GM23338 (cell line): ENCODE measurements around the gene SLC22A14. TPM values are rescaled to one million over a fixed set of nuclear protein-coding genes. Genes with fewer than 3 reads are reported as not detected.

ENCODE experiments used
- ATAC-seq: fragments of 200-7000 bp; cut with Tn5 transposase; 3 replicates; pipeline ENCODE4 v1.9.1; 2020
- DNase-seq: peaks from one replicate; pipeline ENCODE4 v3.0.0-alpha.2; 2015; ENCODE audit warnings: low spot score
- H2AFZ ChIP-seq: fragments of 200-600 bp; sonication (generic); 2 replicates; pipeline ENCODE4 v1.8.0; 2016; ENCODE audit warnings: antibody characterized with exemption, mild to moderate bottlenecking, moderate library complexity
- H3F3A ChIP-seq: fragments of 200-600 bp; sonication (generic); replicated peaks from 2 replicates; pipeline ENCODE4 v1.8.0; 2017; ENCODE audit warnings: antibody characterized with exemption, mixed run types, low read depth
- H3K27ac ChIP-seq: fragments of 200-600 bp; sonication (generic); 2 replicates; pipeline ENCODE4 v1.6.1; 2016; ENCODE audit warnings: low read depth
- H3K27me3 ChIP-seq: fragments of 200-600 bp; sonication (generic); 2 replicates; pipeline ENCODE4 v1.8.0; 2016; ENCODE audit warnings: mild to moderate bottlenecking, mixed run types, moderate library complexity; ENCODE audit not compliant: insufficient read depth
- H3K36me3 ChIP-seq: fragments of 200-600 bp; sonication (generic); 2 replicates; pipeline ENCODE4 v1.8.0; 2016; ENCODE audit warnings: mild to moderate bottlenecking; ENCODE audit not compliant: insufficient read depth
- H3K4me1 ChIP-seq: fragments of 200-600 bp; sonication (generic); 2 replicates; pipeline ENCODE4 v1.8.0; 2016; ENCODE audit warnings: mild to moderate bottlenecking, moderate library complexity; ENCODE audit not compliant: insufficient read depth
- H3K4me2 ChIP-seq: fragments of 200-600 bp; sonication (generic); 2 replicates; pipeline ENCODE4 v1.7.1; 2017; ENCODE audit warnings: mixed run types
- H3K4me3 ChIP-seq: fragments of 200-600 bp; sonication (generic); 2 replicates; pipeline ENCODE4 v1.6.1; 2016; ENCODE audit warnings: mixed run types
- H3K79me2 ChIP-seq: fragments of 200-600 bp; sonication (generic); replicated peaks from 2 replicates; pipeline ENCODE4 v1.8.0; 2017; ENCODE audit warnings: mild to moderate bottlenecking; ENCODE audit not compliant: insufficient read depth
- H3K9me2 ChIP-seq: fragments of 200-600 bp; sonication (generic); 2 replicates; pipeline ENCODE4 v1.8.0; 2017; ENCODE audit not compliant: insufficient read depth
- H4K20me1 ChIP-seq: fragments of 200-600 bp; sonication (generic); replicated peaks from 2 replicates; pipeline ENCODE4 v1.8.0; 2017; ENCODE audit warnings: mild to moderate bottlenecking; ENCODE audit not compliant: insufficient read depth
- H3K27ac Mint-ChIP-seq: 2 replicates; pipeline ENCODE4 v1.8.0; 2020; ENCODE audit warnings: inconsistent platforms, mild to moderate bottlenecking, moderate library complexity, mixed read lengths
- H3K27me3 Mint-ChIP-seq: 3 replicates; pipeline ENCODE4 v1.8.0; 2022; ENCODE audit warnings: low read depth, mild to moderate bottlenecking, moderate library complexity, mixed read lengths, inconsistent platforms; ENCODE audit not compliant: insufficient read depth, poor library complexity
- H3K36me3 Mint-ChIP-seq: 3 replicates; pipeline ENCODE4 v1.8.0; 2021; ENCODE audit warnings: low read depth, mild to moderate bottlenecking, inconsistent platforms, moderate library complexity, mixed read lengths
- H3K4me1 Mint-ChIP-seq: 3 replicates; pipeline ENCODE4 v1.8.0; 2020; ENCODE audit warnings: mild to moderate bottlenecking, inconsistent platforms, mixed read lengths
- H3K4me3 Mint-ChIP-seq: 3 replicates; pipeline ENCODE4 v1.8.0; 2021; ENCODE audit warnings: moderate library complexity, mild to moderate bottlenecking, inconsistent platforms, mixed read lengths
- H3K9me3 Mint-ChIP-seq: 3 replicates; pipeline ENCODE4 v1.8.0; 2020; ENCODE audit warnings: moderate library complexity, mild to moderate bottlenecking, inconsistent platforms, mixed read lengths
- CREB1 ChIP-seq: fragments of 250-450 bp; sonication (Bioruptor Pico); IDR thresholded peaks from 2 replicates; pipeline ENCODE4 v1.5.0; 2020; ENCODE audit warnings: low read depth, mild to moderate bottlenecking, moderate library complexity
- EZH2 ChIP-seq: fragments of 200-600 bp; sonication (generic); IDR thresholded peaks from one replicate; pipeline ENCODE4 v1.8.0; 2017; ENCODE audit warnings: antibody characterized with exemption, mild to moderate bottlenecking, low read depth; ENCODE audit not compliant: unreplicated experiment
- NANOG ChIP-seq: IDR thresholded peaks from 2 replicates; pipeline ENCODE4 v1.6.1; 2016; ENCODE audit warnings: antibody characterized with exemption, borderline replicate concordance
- POLR2AphosphoS5 ChIP-seq: IDR thresholded peaks from 2 replicates; pipeline ENCODE4 v1.6.1; 2016; ENCODE audit warnings: antibody characterized with exemption, low read depth
- ZNF114 ChIP-seq: fragments of 250-450 bp; sonication (Bioruptor Pico); IDR thresholded peaks from 2 replicates; pipeline ENCODE4 v1.5.0; 2020; ENCODE audit warnings: mild to moderate bottlenecking, moderate library complexity
- ZNF331 ChIP-seq: fragments of 250-450 bp; sonication (Bioruptor Pico); IDR thresholded peaks from 2 replicates; pipeline ENCODE4 v1.5.0; 2020; ENCODE audit warnings: low read depth, mild to moderate bottlenecking, moderate library complexity
- polyA plus RNA-seq: library from polyadenylated mRNA; unstranded; fragments of >200 nt; fragmentation: Nextera tagmentation; extraction: Ambion mirVana; gene quantifications from 2 replicates; pipeline ENCODE4 v1.2.1, GENCODE V29; 2016
- total RNA-seq: library from RNA; depleted of rRNA; stranded (reverse); fragments of >200 nt; shearing (Covaris generic); gene quantifications from 2 replicates; pipeline ENCODE4 v1.2.3, GENCODE V29; 2014
- TF ChIP-seq, protein P1 (sequence below): IDR thresholded peaks from one replicate; pipeline ENCODE4 v1.6.1; 2018; ENCODE audit warnings: antibody characterized with exemption; ENCODE audit not compliant: unreplicated experiment
- TF ChIP-seq, protein P2 (sequence below), 2 experiments: fragments of 200-600 bp in 1 of 2; sonication (generic) in 1 of 2; conservative IDR thresholded peaks; 2 replicates each; pipeline versions ENCODE4 v1.5.1 to v1.6.1; 2016 to 2017; ENCODE audit warnings: antibody characterized with exemption in 2 of 2, low read depth in 2 of 2, mild to moderate bottlenecking in 2 of 2, moderate library complexity in 1 of 2
- TF ChIP-seq, protein P3 (sequence below): IDR thresholded peaks from 2 replicates; pipeline ENCODE4 v1.6.1; 2016; ENCODE audit warnings: antibody characterized with exemption

Gene SLC22A14
- total and polyA plus RNA-seq, 2 experiments from 2014 or later: not detected

DNA sequence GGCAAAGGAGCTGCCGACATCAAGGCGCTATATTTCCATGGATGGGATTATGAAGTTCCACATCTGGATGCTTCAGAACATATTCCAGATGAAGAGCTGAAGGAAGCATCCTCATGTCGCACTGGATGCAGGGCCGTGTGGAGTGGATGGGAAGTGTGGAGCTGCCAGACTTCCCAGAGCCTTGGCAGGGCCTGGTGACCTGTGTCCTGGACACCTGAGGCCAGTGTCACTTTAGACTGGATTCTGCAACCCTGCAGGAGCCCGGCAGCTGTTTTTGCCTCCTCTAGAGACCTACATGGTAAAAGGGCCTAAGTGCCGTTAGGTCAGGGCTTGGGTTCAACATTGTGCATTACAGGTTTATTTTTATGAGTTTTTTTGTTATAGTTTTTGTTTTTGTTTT is 53.2 kb downstream of the SLC22A14 start (continued):
- TF ChIP-seq, protein P1, sequence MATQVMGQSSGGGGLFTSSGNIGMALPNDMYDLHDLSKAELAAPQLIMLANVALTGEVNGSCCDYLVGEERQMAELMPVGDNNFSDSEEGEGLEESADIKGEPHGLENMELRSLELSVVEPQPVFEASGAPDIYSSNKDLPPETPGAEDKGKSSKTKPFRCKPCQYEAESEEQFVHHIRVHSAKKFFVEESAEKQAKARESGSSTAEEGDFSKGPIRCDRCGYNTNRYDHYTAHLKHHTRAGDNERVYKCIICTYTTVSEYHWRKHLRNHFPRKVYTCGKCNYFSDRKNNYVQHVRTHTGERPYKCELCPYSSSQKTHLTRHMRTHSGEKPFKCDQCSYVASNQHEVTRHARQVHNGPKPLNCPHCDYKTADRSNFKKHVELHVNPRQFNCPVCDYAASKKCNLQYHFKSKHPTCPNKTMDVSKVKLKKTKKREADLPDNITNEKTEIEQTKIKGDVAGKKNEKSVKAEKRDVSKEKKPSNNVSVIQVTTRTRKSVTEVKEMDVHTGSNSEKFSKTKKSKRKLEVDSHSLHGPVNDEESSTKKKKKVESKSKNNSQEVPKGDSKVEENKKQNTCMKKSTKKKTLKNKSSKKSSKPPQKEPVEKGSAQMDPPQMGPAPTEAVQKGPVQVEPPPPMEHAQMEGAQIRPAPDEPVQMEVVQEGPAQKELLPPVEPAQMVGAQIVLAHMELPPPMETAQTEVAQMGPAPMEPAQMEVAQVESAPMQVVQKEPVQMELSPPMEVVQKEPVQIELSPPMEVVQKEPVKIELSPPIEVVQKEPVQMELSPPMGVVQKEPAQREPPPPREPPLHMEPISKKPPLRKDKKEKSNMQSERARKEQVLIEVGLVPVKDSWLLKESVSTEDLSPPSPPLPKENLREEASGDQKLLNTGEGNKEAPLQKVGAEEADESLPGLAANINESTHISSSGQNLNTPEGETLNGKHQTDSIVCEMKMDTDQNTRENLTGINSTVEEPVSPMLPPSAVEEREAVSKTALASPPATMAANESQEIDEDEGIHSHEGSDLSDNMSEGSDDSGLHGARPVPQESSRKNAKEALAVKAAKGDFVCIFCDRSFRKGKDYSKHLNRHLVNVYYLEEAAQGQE: no peak

DNA sequence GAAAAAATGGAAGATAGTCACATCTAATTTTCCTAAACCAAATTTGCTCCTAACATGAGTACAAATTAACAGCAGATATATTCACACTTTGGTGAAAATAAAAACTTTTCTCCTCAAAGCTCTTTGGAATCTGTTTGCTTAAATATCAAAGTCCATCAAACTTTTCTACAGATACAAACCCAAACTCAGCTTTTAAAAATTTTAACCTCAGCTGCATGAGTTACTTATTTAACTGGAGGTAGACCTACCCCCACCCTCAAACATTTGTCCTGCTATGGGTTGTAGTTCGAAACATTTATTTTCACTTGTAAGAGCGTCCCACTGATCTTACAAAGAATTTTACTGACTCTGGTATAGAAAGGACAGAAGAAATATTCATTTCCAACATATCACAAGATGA is 55.6 kb downstream of the SLC22A14 start:
- H3K4me3 ChIP-seq: no peak overlapping the region
- H3K27me3 Mint-ChIP-seq: no peaks in the 10 kb centered on the region
- no peaks in the 10 kb centered on the region for H3F3A ChIP-seq
- DNase-seq (no peak), ATAC-seq (no peak)
- H3K36me3 ChIP-seq: no peaks in the 10 kb centered on the region
- H3K4me3 Mint-ChIP-seq: no peak overlapping the region
- no peak overlapping the region for H3K4me2 ChIP-seq
- no peaks in the 10 kb centered on the region for H3K79me2 ChIP-seq
- no peaks in the 10 kb centered on the region for H3K4me1 Mint-ChIP-seq
- no peaks in the 10 kb centered on the region; the same call in 2 of the 3 replicates for H3K9me3 Mint-ChIP-seq
- no peaks in the 10 kb centered on the region for H3K4me1 ChIP-seq
- H3K9me2 ChIP-seq: no peaks in the 10 kb centered on the region
- no peak overlapping the region for H3K27ac ChIP-seq
- H3K36me3 Mint-ChIP-seq: no peaks in the 10 kb centered on the region
- H2AFZ ChIP-seq: no peak overlapping the region
- H3K27me3 ChIP-seq: no peaks in the 10 kb centered on the region
- H3K27ac Mint-ChIP-seq: no peak overlapping the region
- no peaks in the 10 kb centered on the region for H4K20me1 ChIP-seq
- TF ChIP-seq ZNF114 (CRISPR knock-in tag) (no peak), POLR2AphosphoS5 (no peak), CREB1 (CRISPR knock-in tag) (no peak), EZH2 (no peak), ZNF331 (CRISPR knock-in tag) (no peak), NANOG (no peak)
- TF ChIP-seq, protein P2, sequence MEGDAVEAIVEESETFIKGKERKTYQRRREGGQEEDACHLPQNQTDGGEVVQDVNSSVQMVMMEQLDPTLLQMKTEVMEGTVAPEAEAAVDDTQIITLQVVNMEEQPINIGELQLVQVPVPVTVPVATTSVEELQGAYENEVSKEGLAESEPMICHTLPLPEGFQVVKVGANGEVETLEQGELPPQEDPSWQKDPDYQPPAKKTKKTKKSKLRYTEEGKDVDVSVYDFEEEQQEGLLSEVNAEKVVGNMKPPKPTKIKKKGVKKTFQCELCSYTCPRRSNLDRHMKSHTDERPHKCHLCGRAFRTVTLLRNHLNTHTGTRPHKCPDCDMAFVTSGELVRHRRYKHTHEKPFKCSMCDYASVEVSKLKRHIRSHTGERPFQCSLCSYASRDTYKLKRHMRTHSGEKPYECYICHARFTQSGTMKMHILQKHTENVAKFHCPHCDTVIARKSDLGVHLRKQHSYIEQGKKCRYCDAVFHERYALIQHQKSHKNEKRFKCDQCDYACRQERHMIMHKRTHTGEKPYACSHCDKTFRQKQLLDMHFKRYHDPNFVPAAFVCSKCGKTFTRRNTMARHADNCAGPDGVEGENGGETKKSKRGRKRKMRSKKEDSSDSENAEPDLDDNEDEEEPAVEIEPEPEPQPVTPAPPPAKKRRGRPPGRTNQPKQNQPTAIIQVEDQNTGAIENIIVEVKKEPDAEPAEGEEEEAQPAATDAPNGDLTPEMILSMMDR (conservative IDR thresholded peaks at IDR 0.05; ENCODE audit: low read depth in 2 of 2): no peak
- TF ChIP-seq, protein P3, sequence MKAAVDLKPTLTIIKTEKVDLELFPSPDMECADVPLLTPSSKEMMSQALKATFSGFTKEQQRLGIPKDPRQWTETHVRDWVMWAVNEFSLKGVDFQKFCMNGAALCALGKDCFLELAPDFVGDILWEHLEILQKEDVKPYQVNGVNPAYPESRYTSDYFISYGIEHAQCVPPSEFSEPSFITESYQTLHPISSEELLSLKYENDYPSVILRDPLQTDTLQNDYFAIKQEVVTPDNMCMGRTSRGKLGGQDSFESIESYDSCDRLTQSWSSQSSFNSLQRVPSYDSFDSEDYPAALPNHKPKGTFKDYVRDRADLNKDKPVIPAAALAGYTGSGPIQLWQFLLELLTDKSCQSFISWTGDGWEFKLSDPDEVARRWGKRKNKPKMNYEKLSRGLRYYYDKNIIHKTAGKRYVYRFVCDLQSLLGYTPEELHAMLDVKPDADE: no peak
- TF ChIP-seq, protein P1: no peak
